Brain pericyte (primary cell): Measurements from ENCODE around the gene FITM2.

Source experiments
- DNase-seq: peaks from one replicate; pipeline ENCODE4 v3.0.0-alpha.2; 2012; ENCODE audit warnings: low read depth, low spot score

The FITM2 gene

GRCh38 chr20:44280387-44280786, 30.6 kb downstream of the FITM2 start:
- DNase-seq: no peak

GRCh38 chr20:44279228-44279627, 31.8 kb downstream of the FITM2 start:
- no peak for DNase-seq

GRCh38 chr20:44274303-44275017, 36.5 kb downstream of the FITM2 start:
- no peak for DNase-seq

- no peak for DNase-seq
Observed at GRCh38 chr20:44273231-44274215, 37.5 kb downstream of the FITM2 start.

- no peak for DNase-seq
Observed at GRCh38 chr20:44271915-44272663, 38.9 kb downstream of the FITM2 start.

GRCh38 chr20:44268802-44269201, 42.2 kb downstream of the FITM2 start:
- no peak for DNase-seq

GRCh38 chr20:44264287-44264686, 46.7 kb downstream of the FITM2 start:
- no peak for DNase-seq

GRCh38 chr20:44258226-44258890, 52.6 kb downstream of the FITM2 start:
- DNase-seq: no peak

GRCh38 chr20:44256961-44257360, 54.0 kb downstream of the FITM2 start:
- no peak for DNase-seq

- DNase-seq: no peak
Observed at GRCh38 chr20:44255942-44256341, 55.1 kb downstream of the FITM2 start.

- DNase-seq: no peak
Observed at GRCh38 chr20:44254073-44254472, 56.9 kb downstream of the FITM2 start.

- DNase-seq: no peak
Observed at GRCh38 chr20:44253528-44253927, 57.5 kb downstream of the FITM2 start.
